ES-I3 (cell line): Measurements from ENCODE around the gene ASXL2.
A peak's percentile ranks its signal among the peaks of the same experiment; 100 is the strongest.
"Not testable (repeated sequence)": the region's sequence is repeated elsewhere in the genome, so short reads cannot be mapped to it uniquely, and the experiment has no call there.

ENCODE experiments used
- H3K36me3 ChIP-seq: 2 replicates; pipeline ENCODE4 v1.6.1; 2013; ENCODE audit warnings: mild to moderate bottlenecking, low read length, control low read depth, moderate library complexity; ENCODE audit not compliant: insufficient read depth
- H3K4me1 ChIP-seq: 2 replicates; pipeline ENCODE4 v1.6.1; 2013; ENCODE audit warnings: mild to moderate bottlenecking, control low read depth, low read length; ENCODE audit not compliant: insufficient read depth
- H3K9ac ChIP-seq: 2 replicates; pipeline ENCODE4 v1.6.1; 2013; ENCODE audit warnings: low read depth, mild to moderate bottlenecking, low read length, moderate library complexity
- H3K9me3 ChIP-seq: 2 replicates; pipeline ENCODE4 v1.6.1; 2013; ENCODE audit warnings: mild to moderate bottlenecking, low read length, moderate library complexity; ENCODE audit not compliant: control insufficient read depth, insufficient read depth

The ASXL2 gene

DNA sequence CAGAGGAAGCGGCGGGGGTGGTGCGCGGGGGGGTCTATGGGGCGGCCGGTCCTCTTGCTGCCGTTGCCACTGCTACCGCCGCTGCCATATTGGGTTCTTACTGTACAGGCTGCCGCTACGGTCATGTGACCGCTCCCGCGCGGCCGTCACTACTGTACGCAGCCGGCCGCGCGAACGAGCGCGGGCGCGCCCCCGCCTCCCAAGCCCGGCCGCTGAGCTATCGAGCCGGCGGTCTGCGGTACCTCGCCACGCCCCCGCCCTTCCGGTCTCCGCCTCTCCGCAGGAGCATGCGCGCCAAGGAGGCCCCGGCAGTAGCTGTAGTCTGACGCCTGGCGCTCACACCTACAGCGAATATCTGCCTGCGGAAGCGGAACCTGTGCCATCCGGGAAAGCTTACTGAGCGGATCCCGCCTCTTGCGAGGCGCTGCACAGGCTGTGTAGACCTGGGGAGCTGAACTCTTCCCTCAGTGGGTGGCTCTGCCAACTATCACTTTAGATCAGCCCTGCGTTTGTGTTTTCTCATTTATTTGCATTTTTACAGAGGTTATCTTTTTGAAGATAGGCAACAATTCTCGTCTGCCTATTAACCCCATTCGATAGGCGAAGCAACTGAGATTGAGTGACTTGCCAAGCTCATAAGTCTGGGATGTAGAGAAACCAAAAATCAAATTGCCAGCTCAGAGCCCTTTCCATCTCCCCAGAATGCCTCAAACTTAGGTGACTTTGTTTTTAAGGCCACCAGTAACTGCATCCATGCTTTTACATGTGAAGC, at the start of gene ASXL2:
ASXL2 (minus strand) TSS at position 127 of the 772 bp plus-strand sequence. CDS start 265 bp downstream, outside the sequence.
- H3K36me3 ChIP-seq: 0 out of 2 replicates have a peak, but pooled peaks cover 2% of the 10 kb centered on the region
- peaks cover 11% of the 10 kb centered on the region for H3K4me1 ChIP-seq
- no peaks in the 10 kb centered on the region for H3K9me3 ChIP-seq
- peak within 1 kb of the TSS; percentile 89 for H3K9ac ChIP-seq

DNA sequence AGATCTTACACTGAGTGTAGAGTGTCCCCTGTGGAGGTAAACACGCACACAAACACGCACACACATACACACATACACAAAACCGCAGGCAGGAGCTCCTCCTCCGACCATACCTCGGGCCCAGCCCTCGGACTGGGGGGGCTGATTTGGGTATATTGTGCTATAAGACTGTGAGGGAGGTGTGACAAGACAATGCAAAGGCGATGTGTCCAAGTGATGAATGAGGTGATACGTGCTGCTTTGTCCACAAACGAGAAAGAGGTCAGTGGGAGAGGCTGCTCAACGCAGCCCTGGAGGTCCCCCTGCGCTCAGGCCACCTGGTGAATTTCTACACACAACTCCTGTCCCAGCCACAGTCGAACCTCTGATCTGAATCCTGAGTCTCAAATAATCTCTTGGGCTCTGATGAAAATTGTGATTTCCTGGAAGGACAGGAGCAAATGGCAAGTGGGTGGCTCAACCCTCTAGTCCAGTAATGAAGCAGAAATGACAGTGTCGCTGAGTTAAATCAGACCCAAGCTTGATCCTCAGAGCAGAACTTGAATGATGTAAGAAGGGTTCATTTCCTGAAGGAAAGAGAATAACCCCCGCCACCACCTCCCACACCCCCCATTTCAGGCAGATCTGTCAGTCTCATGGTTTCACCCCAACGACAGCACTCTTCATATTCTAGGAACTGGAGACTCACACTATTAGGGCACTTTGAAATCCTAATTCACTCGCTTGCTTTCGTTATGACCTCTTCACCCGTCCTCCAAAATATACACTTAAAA, 48.9 kb upstream of the ASXL2 start:
- no peaks in the 10 kb centered on the region for H3K4me1 ChIP-seq

DNA sequence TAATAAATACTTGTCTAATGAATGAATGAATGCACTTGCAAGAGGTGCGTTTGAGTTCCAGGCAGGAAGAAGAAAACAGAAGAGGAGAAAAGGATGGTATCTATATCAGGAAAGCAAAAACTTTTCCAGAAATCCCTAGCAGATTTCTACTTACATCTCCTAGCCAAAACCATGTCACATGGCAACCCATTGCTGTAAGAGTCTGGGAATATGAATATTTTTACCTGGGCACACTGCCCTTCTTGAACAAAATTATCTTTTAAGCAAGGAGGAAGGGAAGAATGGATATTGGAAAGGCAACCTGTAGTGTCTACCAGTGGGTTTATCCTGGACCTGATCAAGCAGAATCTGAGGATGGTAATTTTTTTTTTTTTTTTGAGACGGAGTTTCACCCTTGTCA, 44.2 kb upstream of the ASXL2 start:
- Histone ChIP-seq H3K36me3 (no peaks in the 10 kb centered on the region; the same call in 1 of the 2 replicates), H3K9me3 (no peaks in the 10 kb centered on the region), H3K9ac (no peak overlapping the region), H3K4me1 (no peaks in the 10 kb centered on the region)

More for the DNA sequence above, 48.9 kb upstream of the ASXL2 start:
- Histone ChIP-seq H3K9ac (no peak overlapping the region), H3K9me3 (no peaks in the 10 kb centered on the region), H3K36me3 (no peaks in the 10 kb centered on the region; the same call in 1 of the 2 replicates)

DNA sequence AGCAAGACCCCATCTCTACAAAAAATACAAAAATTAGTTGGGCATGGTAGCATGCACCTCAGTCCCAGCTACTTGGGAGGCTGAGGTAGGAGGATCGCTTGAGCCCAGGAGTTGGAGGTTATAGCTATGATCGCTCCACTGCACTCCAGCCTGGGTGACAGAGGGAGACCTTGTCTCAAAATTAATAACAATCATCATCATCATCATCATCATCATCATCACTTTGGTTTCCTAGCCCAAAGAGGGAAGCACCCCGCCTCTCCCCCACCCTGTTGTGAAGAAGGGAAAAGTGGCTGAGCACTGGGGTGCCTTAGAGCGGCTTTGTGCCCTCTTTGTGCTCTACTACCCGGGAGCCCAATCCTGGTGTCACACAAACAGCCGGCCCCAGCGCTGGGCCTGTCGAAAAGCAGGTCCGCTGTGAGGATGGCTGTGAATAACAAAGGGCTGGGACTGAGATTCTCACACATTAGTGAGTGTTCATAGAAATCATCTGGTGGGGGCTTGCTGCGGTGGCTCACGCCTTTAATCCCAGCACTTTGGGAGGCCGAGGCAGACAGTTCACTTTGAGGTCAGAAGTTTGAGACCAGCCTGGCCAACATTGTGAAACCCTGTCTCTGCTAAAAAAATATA, 42.6 kb upstream of the ASXL2 start:
- no peaks in the 10 kb centered on the region for H3K4me1 ChIP-seq
- no peaks in the 10 kb centered on the region for H3K36me3 ChIP-seq
- H3K9me3 ChIP-seq: no peaks in the 10 kb centered on the region
- H3K9ac ChIP-seq: no peak overlapping the region

DNA sequence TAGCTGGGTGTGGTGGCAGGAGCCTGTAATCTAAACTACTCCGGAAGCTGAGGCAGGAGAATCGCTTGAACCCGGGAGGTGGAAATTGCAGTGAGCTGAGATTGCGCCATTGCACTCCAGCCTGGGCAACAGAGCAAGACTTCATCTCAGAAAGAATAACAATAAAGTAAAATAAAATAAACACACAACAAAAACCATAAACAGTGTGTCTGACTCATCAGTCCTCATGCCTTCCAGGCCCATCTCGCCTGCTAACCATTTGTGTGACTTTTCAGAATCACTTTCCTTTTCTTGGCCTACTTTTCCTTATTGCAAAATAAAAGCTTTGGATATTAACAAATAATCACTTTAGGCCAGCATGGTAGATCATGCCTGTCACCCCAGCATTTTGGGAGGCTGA, 42.0 kb upstream of the ASXL2 start:
- no peaks in the 10 kb centered on the region for H3K36me3 ChIP-seq
- no peaks in the 10 kb centered on the region for H3K9me3 ChIP-seq
- no peak overlapping the region for H3K9ac ChIP-seq
- H3K4me1 ChIP-seq: no peaks in the 10 kb centered on the region

DNA sequence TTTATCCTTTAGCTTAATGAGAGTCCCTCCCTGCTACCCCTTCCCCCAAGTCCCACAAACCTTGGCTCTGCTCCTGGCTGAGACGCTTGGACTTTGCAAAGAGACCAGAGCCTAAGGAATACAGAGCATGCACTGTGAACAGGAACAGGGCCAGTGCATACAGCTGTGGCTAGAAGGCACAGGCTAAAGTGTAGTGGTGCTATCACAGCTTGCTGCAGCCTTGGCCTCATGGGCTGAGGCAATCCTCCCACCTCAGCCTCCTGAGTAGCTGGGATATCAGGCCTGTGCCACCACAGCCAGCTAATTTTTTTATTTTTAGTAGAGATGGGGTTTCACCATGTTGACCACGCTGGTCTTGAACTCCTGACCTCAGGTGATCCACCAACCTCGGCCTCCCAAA, 39.5 kb upstream of the ASXL2 start:
- Histone ChIP-seq H3K36me3 (no peaks in the 10 kb centered on the region), H3K4me1 (no peaks in the 10 kb centered on the region; the same call in 1 of the 2 replicates), H3K9ac (no peak overlapping the region), H3K9me3 (no peaks in the 10 kb centered on the region)

DNA sequence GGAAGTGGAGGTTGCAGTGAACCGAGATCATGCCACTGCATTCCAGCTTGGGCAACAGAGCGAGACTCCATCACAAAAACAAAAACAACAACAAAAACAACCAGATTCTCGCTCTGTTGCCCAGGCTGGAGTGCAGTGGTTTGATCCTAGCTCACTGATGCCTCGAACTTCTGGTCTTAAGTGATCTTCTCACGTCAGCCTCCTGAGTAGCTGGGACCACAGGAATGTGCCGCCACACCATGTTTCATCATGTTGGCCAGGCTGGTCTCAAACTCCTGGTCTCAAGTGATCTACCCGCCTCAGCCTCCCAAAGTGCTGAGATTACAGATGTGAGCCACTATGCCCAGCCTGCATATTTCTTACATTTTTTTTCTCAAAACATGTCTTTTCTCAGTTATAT, 39.1 kb upstream of the ASXL2 start:
- not testable (repeated sequence) for H3K9me3 ChIP-seq, H3K36me3 ChIP-seq, H3K9ac ChIP-seq, H3K4me1 ChIP-seq

DNA sequence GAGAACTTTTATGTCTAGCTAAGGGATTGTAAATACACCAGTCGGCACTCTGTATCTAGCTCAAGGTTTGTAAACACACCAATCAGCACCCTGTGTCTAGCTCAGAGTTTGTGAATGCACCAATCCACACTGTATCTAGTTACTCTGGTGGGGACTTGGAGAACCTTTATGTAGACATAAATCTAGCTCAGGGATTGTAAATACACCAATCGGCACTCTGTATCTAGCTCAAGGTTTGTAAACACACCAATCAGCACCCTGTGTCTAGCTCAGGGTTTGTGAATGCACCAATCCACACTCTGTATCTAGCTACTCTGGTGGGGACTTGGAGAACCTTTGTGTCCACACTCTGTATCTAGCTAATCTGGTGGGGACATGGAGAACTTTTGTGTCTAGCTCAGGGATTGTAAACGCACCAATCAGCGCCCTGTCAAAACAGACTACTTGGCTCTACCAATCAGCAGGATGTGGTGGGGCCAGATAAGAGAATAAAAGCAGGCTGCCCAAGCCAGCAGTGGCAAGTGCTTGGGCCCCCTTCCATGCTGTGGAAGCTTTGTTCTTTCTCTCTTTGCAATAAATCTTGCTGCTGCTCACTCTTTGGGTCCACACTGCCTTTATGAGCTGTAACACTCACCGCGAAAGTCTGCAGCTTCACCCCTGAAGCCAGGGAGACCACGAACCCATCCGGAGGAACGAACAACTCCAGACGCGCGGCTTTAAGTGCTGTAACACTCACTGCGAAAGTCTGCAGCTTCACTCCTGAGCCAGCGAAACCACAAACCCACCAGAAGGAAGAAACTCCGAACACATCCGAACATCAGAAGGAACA, 37.9 kb upstream of the ASXL2 start:
- not testable (repeated sequence) for H3K9me3 ChIP-seq, H3K36me3 ChIP-seq, H3K4me1 ChIP-seq, H3K9ac ChIP-seq

DNA sequence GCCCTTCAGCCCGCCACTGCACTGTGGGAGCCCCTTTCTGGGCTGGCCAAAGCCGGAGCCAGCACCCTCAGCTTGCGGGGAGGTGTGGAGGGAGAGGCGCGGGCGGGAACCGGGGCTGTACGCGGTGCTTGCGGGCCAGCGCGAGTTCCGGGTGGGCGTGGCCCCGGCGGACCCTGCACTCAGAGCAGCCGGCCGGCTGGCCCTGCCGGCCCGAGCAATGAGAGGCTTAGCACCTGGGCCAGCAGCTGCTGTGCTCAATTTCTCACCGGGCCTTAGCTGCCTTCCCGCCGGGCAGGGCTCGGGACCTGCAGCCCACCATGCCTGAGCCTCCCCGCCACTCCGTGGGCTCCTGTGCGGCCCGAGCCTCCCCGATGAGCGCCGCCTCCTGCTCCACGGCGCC, 37.1 kb upstream of the ASXL2 start:
- H3K36me3 ChIP-seq, H3K4me1 ChIP-seq, H3K9me3 ChIP-seq, H3K9ac ChIP-seq: not testable (repeated sequence)

DNA sequence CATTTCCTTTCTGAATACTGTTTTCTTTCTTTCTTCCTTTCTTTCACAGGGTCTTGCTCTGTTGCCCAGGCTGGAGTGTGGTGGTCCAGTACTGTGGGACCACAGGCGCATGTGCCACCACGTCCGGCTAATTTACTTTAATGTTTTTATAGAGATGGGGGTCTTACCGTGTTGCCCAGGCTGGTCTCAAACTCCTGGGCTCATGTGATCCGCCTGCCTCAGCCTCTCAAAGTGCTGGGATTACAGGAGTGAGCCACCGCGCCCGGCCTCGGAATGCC, 35.3 kb upstream of the ASXL2 start:
- H3K9ac ChIP-seq: peak overlapping the region; percentile 42; the same call in 1 of the 2 replicates
- not testable (repeated sequence) for H3K36me3 ChIP-seq, H3K4me1 ChIP-seq, H3K9me3 ChIP-seq

DNA sequence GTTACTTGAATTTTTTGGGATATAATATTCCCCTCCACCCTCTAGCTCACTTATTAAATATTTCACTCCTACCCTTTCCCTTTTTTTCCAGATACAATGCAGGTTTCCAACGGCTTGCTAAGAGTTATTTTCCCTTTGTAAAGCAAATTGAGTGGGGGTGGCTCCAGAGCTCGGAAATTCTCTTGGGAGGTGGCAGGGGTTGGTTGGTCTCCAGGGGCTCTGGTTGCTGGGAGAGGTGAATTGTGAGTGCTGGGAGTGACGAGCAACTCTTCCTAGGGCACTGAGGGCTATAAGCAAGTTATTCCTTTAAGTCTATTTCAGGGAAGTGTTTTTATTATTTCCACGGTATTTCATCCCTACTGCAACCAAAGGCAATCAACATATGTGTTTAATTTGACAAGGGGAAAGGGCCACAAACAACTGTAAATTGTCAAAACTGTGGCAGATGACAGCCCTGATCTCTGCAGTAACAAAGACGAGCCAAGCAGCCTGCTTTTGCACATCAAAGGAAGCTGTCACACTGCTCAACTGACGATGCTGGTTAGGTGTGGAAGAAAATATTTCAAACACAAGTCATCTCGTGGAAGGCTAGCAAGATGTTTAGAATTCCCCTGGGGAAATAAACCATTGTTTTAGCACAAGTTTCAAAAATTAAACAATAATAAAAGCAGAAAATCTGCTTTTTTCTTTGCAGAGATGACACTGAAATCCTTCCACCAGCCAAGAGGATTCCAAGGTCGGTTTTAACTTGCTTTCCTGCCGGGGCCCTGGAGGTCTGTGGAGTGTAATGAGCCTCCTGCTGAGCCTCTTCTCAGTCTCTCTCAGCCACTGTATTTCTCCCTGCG, 34.8 kb upstream of the ASXL2 start:
- no peaks in the 10 kb centered on the region for H3K9me3 ChIP-seq

DNA sequence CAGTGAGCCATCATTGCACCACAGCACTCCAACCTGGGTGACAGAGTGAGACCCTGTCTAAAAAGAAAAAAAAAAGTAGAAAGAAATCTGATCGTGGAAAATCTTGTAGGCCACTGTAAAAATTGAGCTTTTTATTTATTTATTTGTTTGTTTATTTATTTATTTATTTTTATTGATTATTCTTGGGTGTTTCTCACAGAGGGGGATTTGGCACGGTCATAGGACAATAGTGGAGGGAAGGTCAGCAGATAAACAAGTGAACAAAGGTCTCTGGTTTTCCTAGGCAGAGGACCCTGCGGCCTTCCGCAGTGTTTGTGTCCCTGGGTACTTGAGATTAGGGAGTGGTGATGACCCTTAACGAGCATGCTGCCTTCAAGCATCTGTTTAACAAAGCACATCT, 31.3 kb upstream of the ASXL2 start:
- H3K4me1 ChIP-seq, H3K9ac ChIP-seq, H3K36me3 ChIP-seq, H3K9me3 ChIP-seq: not testable (repeated sequence)

More for the DNA sequence above, 34.8 kb upstream of the ASXL2 start:
- H3K9ac ChIP-seq: peak overlapping the region; percentile 42; the same call in 1 of the 2 replicates
- peaks cover 3% of the 10 kb centered on the region for H3K4me1 ChIP-seq
- H3K36me3 ChIP-seq: no peaks in the 10 kb centered on the region

DNA sequence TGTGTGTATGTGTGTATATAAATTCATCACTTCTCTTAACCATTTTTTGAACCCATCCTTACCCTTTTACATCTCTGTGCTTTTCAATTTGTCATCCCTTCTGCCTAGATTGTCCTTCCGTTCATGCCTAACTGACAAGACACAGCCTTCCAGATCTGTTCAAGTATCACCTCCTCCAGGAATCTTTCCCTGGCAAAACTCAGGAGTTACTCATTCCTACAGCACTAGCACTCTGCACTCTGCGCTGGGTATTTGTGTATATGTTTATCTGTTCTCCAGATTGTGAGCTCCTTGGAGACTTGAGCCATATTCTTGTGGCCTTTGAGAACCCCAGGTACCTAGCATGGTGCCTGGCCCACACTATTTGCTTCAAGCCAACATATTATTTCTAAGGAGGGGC, 26.8 kb upstream of the ASXL2 start:
- no peaks in the 10 kb centered on the region for H3K36me3 ChIP-seq
- H3K4me1 ChIP-seq: no peaks in the 10 kb centered on the region
- no peaks in the 10 kb centered on the region for H3K9me3 ChIP-seq
- H3K9ac ChIP-seq: no peak overlapping the region
